MM.1S (cell line): ENCODE results near the gene SCN10A.

Experiments
- EZH2 ChIP-seq: fragments of 300-600 bp; sonication (generic); optimal IDR thresholded peaks from 2 replicates; pipeline ENCODE3; 2017; ENCODE audit warnings: low read depth, mild to moderate bottlenecking, antibody characterized with exemption, low read length, mixed read lengths
- EZH2phosphoT487 ChIP-seq: fragments of 300-600 bp; sonication (generic); IDR thresholded peaks from 2 replicates; pipeline ENCODE4 v1.6.1; 2018; ENCODE audit warnings: antibody characterized with exemption, low read length
- TF ChIP-seq, protein P1 (sequence below): fragments of 300-600 bp; sonication (generic); IDR thresholded peaks from 2 replicates; pipeline ENCODE4 v1.5.1; 2016; ENCODE audit warnings: antibody characterized with exemption, low read length, mixed read lengths

DNA sequence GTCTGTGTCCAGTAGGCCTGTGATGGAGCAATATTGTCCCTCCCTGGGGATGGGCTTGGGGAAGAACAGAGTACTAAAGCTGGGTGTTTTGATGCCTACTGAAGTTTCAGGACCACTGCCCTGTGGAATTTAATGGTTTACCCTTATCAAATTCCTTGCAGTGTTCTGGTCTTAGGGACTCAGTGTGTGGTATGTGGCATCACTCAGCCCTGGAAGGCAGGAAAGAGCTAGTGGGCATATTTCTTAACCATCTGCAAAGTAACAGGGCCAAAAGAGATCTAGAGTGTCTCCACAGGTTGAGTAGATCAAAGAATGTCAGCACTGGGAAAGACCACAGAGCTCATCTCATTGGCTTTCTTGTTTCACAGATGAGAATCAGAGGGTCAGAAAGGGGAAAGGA lies 11.8 kb upstream of the SCN10A start:
- TF ChIP-seq, protein P1, sequence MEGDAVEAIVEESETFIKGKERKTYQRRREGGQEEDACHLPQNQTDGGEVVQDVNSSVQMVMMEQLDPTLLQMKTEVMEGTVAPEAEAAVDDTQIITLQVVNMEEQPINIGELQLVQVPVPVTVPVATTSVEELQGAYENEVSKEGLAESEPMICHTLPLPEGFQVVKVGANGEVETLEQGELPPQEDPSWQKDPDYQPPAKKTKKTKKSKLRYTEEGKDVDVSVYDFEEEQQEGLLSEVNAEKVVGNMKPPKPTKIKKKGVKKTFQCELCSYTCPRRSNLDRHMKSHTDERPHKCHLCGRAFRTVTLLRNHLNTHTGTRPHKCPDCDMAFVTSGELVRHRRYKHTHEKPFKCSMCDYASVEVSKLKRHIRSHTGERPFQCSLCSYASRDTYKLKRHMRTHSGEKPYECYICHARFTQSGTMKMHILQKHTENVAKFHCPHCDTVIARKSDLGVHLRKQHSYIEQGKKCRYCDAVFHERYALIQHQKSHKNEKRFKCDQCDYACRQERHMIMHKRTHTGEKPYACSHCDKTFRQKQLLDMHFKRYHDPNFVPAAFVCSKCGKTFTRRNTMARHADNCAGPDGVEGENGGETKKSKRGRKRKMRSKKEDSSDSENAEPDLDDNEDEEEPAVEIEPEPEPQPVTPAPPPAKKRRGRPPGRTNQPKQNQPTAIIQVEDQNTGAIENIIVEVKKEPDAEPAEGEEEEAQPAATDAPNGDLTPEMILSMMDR, result no peak
- TF ChIP-seq EZH2 (no peak), EZH2phosphoT487 (no peak)
